ENCODE results near the gene PTTG2. TPM values are rescaled to one million over a fixed set of nuclear protein-coding genes. Genes with fewer than 3 reads are reported as not detected.
"Not testable (repeated sequence)": the region's sequence is repeated elsewhere in the genome, so short reads cannot be mapped to it uniquely, and the experiment has no call there.

Gene PTTG2
- not detected in 2 replicates for total RNA-seq

DNA sequence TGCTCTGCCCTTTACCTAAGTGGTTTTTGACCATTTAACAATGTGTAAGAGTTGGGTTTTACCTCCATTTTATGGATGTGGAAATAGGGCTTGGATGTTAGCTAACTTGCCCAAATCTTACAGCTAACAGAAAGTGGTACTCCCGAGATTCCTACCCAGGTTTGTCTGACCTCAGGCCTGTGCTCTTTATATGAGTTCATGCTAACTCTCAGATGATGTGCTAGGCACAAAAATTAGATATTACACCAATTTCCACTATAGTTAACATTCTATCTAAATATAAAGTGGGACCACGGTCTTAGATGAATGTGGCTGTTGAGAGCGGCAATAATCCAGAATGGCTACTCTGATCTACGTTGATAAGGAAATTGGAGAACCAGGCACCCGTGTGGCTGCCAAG is at the start of gene PTTG2:
TSS of gene PTTG2 (plus strand) at position 301 of the 400 bp plus-strand sequence. CDS start at position 338, 37 bp downstream.
- DNase-seq (ENCODE audit: low read depth in 2 of 2) = no peak

DNA sequence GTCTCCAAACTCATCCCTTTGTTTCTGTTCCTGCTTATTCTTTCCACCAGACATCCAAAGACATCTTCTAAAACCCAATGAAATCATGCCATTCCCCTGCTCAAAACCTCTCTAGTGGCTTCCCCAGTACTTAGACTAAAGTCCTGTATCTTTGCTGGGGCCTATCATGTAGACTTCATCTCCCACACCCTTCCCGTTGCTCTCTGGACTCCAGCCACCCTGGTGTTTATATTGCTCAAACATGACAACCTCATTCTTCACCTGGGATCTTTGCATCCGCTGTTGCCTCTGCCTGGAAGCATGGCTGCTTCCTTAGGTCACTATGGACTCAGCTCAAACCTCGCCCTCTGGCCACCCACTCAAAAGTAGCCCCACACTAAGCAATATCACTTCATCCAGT is 45.7 kb upstream of the PTTG2 start:
- no peak for DNase-seq (ENCODE audit: low read depth in 2 of 2)

- DNase-seq (ENCODE audit: low read depth in 2 of 2) = no peak
These were observed 42.8 kb upstream of the PTTG2 start for GRCh38 chr4:37917388-37917787.

GRCh38 chr4:37918653-37919052 is 41.5 kb upstream of the PTTG2 start:
- no peak for DNase-seq (ENCODE audit: low read depth in 2 of 2)

GRCh38 chr4:37922328-37922727 is 37.9 kb upstream of the PTTG2 start:
- no peak for DNase-seq (ENCODE audit: low read depth in 2 of 2)

- not testable (repeated sequence) for DNase-seq (ENCODE audit: low read depth in 2 of 2)
These were observed 37.1 kb upstream of the PTTG2 start for GRCh38 chr4:37923089-37923488.

GRCh38 chr4:37924946-37925345 is 35.3 kb upstream of the PTTG2 start:
- DNase-seq (ENCODE audit: low read depth in 2 of 2) = no peak

DNA sequence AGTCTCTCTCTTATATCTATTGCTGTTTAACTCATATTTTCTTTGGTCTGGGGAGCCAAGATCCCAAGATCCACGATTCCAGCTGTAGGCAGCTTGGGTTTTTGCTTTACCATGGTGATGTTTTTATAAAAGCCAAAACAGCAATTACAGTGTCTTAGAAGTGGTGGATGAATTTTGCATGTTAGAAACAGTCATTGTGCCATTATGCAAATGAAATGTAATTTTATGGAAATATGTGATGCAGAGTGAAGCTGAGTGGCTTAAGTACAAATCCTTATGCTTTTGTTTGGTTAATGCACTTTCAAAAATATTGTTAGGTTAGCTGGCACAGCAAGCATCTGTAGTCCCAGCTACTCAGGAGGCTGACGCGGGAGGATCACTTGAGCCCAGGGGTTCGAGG is 32.8 kb upstream of the PTTG2 start:
- no peak for DNase-seq (ENCODE audit: low read depth in 2 of 2)

- DNase-seq (ENCODE audit: low read depth in 2 of 2) = no peak
These were observed 31.5 kb upstream of the PTTG2 start for GRCh38 chr4:37928426-37929416.

DNA sequence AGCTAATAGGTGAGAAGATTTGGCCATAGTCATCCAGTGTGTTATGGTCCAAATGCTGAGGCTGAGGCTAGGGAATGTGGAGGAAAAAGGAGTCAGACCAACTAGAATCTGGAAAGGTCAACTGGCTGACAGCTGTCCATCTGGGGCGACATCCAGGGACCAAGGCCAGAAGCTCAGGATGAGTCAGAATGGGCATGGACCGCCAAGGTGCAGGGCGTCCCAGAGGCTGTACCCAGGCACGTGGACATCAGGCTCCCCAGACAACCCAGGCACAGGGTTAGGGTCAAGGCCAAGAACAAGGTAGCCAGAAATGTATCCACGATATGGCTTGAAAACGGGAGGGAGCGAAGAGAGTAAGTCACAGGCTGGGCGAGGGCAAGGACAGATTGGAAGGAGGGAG is 26.1 kb upstream of the PTTG2 start:
- no peak for DNase-seq (ENCODE audit: low read depth in 2 of 2)

DNA sequence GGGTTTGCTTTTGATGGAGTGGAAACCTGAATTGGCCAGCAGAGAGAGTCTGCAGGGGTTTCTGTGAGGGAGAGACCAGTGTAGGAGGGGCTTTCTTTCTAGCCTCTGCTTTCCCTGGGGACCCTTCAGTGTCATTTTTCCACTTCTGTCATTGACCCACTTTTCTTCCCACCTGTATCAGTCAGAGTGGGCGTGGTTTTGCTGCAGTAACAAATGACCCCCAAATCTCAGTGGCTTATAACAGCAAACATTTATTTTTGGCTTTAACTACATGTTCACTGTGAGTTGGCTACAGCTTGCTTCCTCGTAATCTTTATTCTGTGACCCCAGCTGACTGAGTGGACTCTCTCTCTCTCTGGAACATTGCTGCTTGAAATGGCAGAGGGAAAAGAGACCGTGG is 25.6 kb upstream of the PTTG2 start:
- no peak for DNase-seq (ENCODE audit: low read depth in 2 of 2)

- no peak for DNase-seq (ENCODE audit: low read depth in 2 of 2)
These were observed 25.2 kb upstream of the PTTG2 start for GRCh38 chr4:37935026-37935425.

DNA sequence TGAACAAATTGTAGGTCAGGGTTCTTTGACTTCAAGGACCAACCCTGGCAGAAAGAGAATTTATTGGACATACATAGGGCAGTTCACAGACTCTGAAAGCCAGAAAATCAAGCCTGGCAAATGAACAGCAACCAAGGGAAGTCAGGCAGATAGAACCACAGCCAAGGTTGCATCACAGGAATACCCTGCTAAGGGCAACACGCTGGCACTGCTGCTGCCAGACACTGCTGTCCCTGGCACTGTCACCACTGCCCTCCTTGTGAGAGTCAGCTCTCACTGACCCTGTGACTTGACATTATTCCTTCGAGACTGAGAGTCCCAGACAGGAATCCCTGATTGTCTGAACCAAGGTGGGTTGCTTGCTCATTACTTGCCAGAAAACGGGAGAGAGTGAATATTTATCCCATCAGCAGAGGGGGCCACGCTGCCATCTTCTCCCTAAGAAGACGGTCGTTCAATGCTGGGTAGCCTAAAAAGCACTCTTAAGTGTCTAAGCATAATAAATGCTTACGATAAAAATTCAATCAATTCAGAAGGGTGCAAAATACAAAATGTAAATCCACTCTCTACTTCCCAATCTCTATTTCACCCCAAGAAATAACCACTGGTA is 23.2 kb upstream of the PTTG2 start:
- peak in 1 of 2 donors; percentile 10 for DNase-seq (ENCODE audit: low read depth in 2 of 2)

DNA sequence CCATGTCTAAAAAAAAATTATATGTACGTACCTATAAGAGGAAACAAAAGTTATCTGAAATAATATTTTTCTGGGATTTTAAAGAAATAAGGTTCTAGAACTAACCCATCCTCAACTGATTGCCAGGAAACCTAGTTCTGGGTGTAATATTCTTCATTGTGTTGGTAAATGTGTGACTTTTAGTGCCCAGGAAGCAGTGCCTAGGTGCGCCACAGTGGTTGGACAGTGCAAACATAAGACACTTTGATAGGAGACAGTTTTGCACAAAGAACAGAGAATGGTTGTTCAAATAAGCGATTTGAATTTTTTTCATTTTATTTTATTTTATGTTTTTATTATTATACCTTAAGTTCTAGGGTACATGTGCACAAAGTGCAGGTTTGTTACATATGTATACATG is 22.0 kb upstream of the PTTG2 start:
- no peak for DNase-seq (ENCODE audit: low read depth in 2 of 2)

- DNase-seq (ENCODE audit: low read depth in 2 of 2) = no peak
These were observed 13.6 kb upstream of the PTTG2 start for GRCh38 chr4:37946503-37947179.

- no peak for DNase-seq (ENCODE audit: low read depth in 2 of 2)
These were observed 11.7 kb upstream of the PTTG2 start for GRCh38 chr4:37948542-37948941.

DNA sequence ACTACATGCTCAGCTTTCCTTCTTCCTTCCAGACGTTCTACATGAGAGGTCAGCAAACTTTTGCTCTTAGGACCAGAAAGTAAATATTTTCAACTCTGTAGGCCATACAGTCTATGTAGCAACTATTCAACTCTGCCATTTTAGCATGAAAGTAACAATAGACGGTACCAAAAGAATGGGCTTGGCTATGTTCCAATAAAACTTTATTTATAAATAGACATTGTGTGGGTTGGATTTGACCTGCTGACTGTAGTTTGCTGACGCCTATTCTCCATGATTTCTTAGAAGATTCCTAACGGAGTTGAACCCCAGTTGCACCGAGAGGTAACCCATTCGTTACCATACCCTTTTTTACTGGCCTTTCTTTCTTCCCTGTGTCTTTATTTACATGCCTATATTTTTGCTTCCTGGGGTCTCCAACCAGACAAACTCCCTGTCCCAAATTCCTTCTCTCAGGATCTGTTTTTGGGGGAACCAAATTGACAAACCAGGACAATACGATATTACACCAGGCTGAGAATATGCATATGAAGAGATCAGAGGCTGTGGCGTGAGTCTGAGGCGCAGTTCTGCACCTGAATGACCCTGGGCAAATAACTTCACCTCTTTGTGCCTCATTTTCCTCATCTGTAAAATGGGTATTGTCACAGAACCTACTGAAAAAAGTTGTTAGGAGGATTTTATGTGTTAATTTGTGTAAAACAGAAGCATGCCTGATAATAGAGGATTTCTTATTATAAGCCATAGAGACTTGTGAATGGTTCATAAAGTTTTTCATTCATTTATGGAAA is 10.4 kb upstream of the PTTG2 start:
- no peak for DNase-seq (ENCODE audit: low read depth in 2 of 2)

- DNase-seq (ENCODE audit: low read depth in 2 of 2) = no peak
These were observed 8.5 kb upstream of the PTTG2 start for GRCh38 chr4:37951461-37952352.

DNA sequence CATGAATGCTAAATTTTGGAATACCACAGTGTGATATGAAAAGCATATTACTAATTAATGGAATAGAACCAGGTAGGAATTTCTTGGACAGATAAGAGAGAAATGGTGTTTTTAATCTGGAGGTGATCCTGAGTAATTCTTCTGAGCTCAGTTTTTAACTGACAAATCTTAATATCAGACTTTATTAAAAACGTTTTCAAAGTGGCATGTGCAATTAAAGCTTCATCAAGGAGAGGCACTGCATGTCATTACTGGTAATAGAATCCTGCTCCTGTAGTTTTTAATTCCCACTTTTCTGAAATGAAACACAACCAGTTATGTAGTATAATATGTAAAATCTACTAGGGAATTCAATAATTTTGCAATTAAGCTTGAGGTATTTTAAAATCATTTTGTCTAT is 7.0 kb upstream of the PTTG2 start:
- DNase-seq (ENCODE audit: low read depth in 2 of 2) = no peak

- no peak for DNase-seq (ENCODE audit: low read depth in 2 of 2)
These were observed 6.4 kb upstream of the PTTG2 start for GRCh38 chr4:37953620-37954293.
